Breast epithelium (tissue), 3 donors: ENCODE data around the gene LSS.

Experiments
- CTCF ChIP-seq, 3 donors: fragments of 450-650 bp; IDR thresholded peaks; one replicate each; pipeline ENCODE4 v1.5.1; 2016 to 2017; ENCODE audit warnings: antibody characterized with exemption in 3 of 3, mild to moderate bottlenecking in 3 of 3, moderate library complexity in 3 of 3
- POLR2A ChIP-seq: fragments of 450-650 bp; IDR thresholded peaks from one replicate; pipeline ENCODE4 v1.6.1; 2016; ENCODE audit warnings: antibody characterized with exemption, mild to moderate bottlenecking, moderate library complexity

GRCh38 chr21:46156678-46157077, 71.9 kb downstream of the LSS start:
- TF ChIP-seq CTCF (IDR thresholded peaks at IDR 0.05) = no peak
- TF ChIP-seq POLR2A = no peak
